Left lung (tissue), 10 donors: ENCODE data around the gene SV2B. TPM values are rescaled to one million over a fixed set of nuclear protein-coding genes. Genes with fewer than 3 reads are reported as not detected.
"Not testable (repeated sequence)": the region's sequence is repeated elsewhere in the genome, so short reads cannot be mapped to it uniquely, and the experiment has no call there.

Experiments used
- ATAC-seq: fragments of 200-7000 bp; cut with Tn5 transposase; one replicate; pipeline ENCODE4 v1.9.1; 2020; ENCODE audit warnings: moderate library complexity
- DNase-seq, 4 donors: peaks; one replicate each; pipeline ENCODE4 v3.0.0-alpha.2; 2013 to 2020
- H3K27ac ChIP-seq, 2 donors: fragments of 200-600 bp; sonication (generic) in 1 of 2; one replicate each; pipeline versions ENCODE4 v1.5.0 to v1.8.0; 2020 to 2021
- H3K27me3 ChIP-seq, 2 donors: fragments of 200-600 bp; sonication (generic) in 1 of 2; one replicate each; pipeline versions ENCODE4 v1.5.0 to v1.8.0; 2020 to 2021
- H3K36me3 ChIP-seq, 2 donors: fragments of 200-600 bp; sonication (generic) in 1 of 2; one replicate each; pipeline versions ENCODE4 v1.5.0 to v1.8.0; 2020 to 2021
- H3K4me1 ChIP-seq, 2 donors: fragments of 200-600 bp; one replicate each; pipeline ENCODE4 v1.8.0; 2021
- H3K4me3 ChIP-seq, 2 donors: fragments of 200-600 bp; sonication (generic) in 1 of 2; one replicate each; pipeline versions ENCODE4 v1.5.0 to v1.8.0; 2020 to 2021; ENCODE audit warnings: mild to moderate bottlenecking in 1 of 2
- H3K9me3 ChIP-seq, 2 donors: fragments of 200-600 bp; sonication (generic) in 1 of 2; one replicate each; pipeline versions ENCODE4 v1.5.0 to v1.8.0; 2020 to 2021
- CTCF ChIP-seq, 2 donors: fragments of 200-600 bp; sonication (generic) in 1 of 2; IDR thresholded peaks; one replicate each; pipeline versions ENCODE4 v1.5.0 to v1.8.0; 2021; ENCODE audit warnings: antibody characterized with exemption in 2 of 2
- intact Hi-C, 2 donors: fragments of 100-400 bp; cut with DNase I; formaldehyde crosslinking; loops; one replicate each; pipeline versions ENCODE4 v1.11.2 to v1.14.2; 2022
- polyA plus RNA-seq, 6 donors: library from polyadenylated mRNA; unstranded; fragments of 120-200 nt; gene quantifications; one replicate each; pipeline ENCODE4 v1.2.1, GENCODE V29; 2013; ENCODE audit not compliant: insufficient read length in 6 of 6
- total RNA-seq, 2 donors: library from RNA; stranded (reverse); fragmentation: NEBNext Ultra II Directional; extraction: Animal tissue kit (Norgen Biotek cat#: 25700); gene quantifications; one replicate each; pipeline ENCODE4 v1.2.1, GENCODE V29; 2021
- donor health status: DM: no; HTN: yes; CAD: no.
- donor health status: DM: no; HTN: no; CAD: no.

SV2B gene
- total and polyA plus RNA-seq, 8 donors = 0.58 to 3.2 (median 1.4) TPM

GRCh38 chr15:91338766-91339165 lies 238.7 kb downstream of the SV2B start:
- no peaks in the 10 kb centered on the region for H3K4me1 ChIP-seq
- H3K27me3 ChIP-seq = peaks cover 0 to 42% of the 10 kb centered on the region in 2 donors
- no peak for TF ChIP-seq CTCF (IDR thresholded peaks at IDR 0.05)
- H3K4me3 ChIP-seq = no peak overlapping the region
- DNase-seq (peak in 2 of 4 donors; percentile 44 to 68), ATAC-seq (peak; percentile 75)
- no peaks in the 10 kb centered on the region for H3K36me3 ChIP-seq
- H3K27ac ChIP-seq = no peak overlapping the region
- no peaks in the 10 kb centered on the region for H3K9me3 ChIP-seq
- intact Hi-C loops = no loop called here

- H3K27ac ChIP-seq = no peak overlapping the region
- no peaks in the 10 kb centered on the region for H3K4me1 ChIP-seq
- ATAC-seq (no peak), DNase-seq (no peak)
- no peak overlapping the region for H3K4me3 ChIP-seq
- H3K36me3 ChIP-seq = no peaks in the 10 kb centered on the region
- no peaks in the 10 kb centered on the region for H3K9me3 ChIP-seq
- no peak for TF ChIP-seq CTCF (IDR thresholded peaks at IDR 0.05)
- intact Hi-C loops = no loop called here
- peaks cover 0 to 42% of the 10 kb centered on the region in 2 donors for H3K27me3 ChIP-seq
These were observed 242.0 kb downstream of the SV2B start for GRCh38 chr15:91342097-91342496.

- DNase-seq, H3K4me1 ChIP-seq, intact Hi-C loops, H3K27ac ChIP-seq, ATAC-seq, H3K36me3 ChIP-seq, H3K9me3 ChIP-seq, H3K4me3 ChIP-seq: not testable (repeated sequence)
- peaks cover 0 to 16% of the 10 kb centered on the region in 2 donors for H3K27me3 ChIP-seq
These were observed 244.9 kb downstream of the SV2B start for GRCh38 chr15:91344912-91345311.

- no peak for DNase-seq
- Histone ChIP-seq H3K9me3 (no peaks in the 10 kb centered on the region), H3K27ac (no peak overlapping the region), H3K4me3 (no peak overlapping the region), H3K4me1 (peaks cover 0 to 10% of the 10 kb centered on the region in 2 donors), H3K36me3 (no peaks in the 10 kb centered on the region), H3K27me3 (peaks cover 0 to 8% of the 10 kb centered on the region in 2 donors)
- intact Hi-C loops = no loop called here
- TF ChIP-seq CTCF (IDR thresholded peaks at IDR 0.05) = no peak
- no peak for ATAC-seq
These were observed 245.7 kb downstream of the SV2B start for GRCh38 chr15:91345736-91346135.

- TF ChIP-seq CTCF (IDR thresholded peaks at IDR 0.05) = no peak
- ATAC-seq = no peak
- H3K9me3 ChIP-seq = no peaks in the 10 kb centered on the region
- H3K4me1 ChIP-seq = peaks cover 0 to 10% of the 10 kb centered on the region in 2 donors
- no peak for DNase-seq
- H3K27me3 ChIP-seq = peaks cover 0 to 2% of the 10 kb centered on the region in 2 donors
- intact Hi-C loops = no loop called here
- no peaks in the 10 kb centered on the region for H3K36me3 ChIP-seq
- H3K4me3 ChIP-seq = no peak overlapping the region
- H3K27ac ChIP-seq = no peak overlapping the region
These were observed 246.2 kb downstream of the SV2B start for GRCh38 chr15:91346259-91346658.
